ENCODE data around the gene CXorf58. TPM values are rescaled to one million over a fixed set of nuclear protein-coding genes. Genes with fewer than 3 reads are reported as not detected.
A peak's percentile ranks its signal among the peaks of the same experiment; 100 is the strongest.

CXorf58 gene
- total and polyA plus RNA-seq, 8 donors, result 0.07 to 0.40 (median 0.16) TPM; not detected in 1

DNA sequence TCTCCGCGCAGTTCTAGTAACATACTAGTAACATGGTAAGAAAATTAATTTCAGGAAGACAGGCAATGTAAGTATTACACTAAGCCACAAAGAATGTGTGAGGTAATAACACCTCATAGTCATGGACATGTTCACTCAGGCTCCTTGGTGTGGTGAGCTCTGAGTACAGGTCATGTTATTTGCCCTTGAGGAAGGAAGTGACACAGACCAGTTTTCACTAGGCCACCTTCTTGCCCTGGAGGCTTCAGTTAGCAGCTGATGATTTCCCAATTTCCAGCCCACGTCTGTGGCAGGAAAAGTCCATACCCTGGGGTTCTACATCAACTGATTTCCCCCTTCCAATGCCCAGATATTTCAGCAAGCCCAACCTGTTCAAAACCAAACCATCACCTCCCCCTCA is 6.7 kb upstream of the CXorf58 start:
- no peak overlapping the region for H3K4me3 ChIP-seq
- ATAC-seq (peak in 3 of 4 donors; percentile 20 to 51 (median 44)), FAIRE-seq (no peak), DNase-seq (no peak)
- intact Hi-C loops (cut with DNase I), result loop anchor here in 2 of 3 donors (5.0 to 10.0 kb wide), 2 partner anchors 119 to 126 kb away; partner anchors contain the start of gene SAT1 (in 1 of the 2)
- H3K9me3 ChIP-seq, result no peaks in the 10 kb centered on the region
- no peaks in the 10 kb centered on the region for H3K27me3 ChIP-seq
- 75 to 76% methylated on average over 3 of the region's 3 CpGs for WGBS, 2 donors
- H3K4me1 ChIP-seq, result peaks cover 0 to 4% (median 1%) of the 10 kb centered on the region in 3 donors
- peak overlapping the region in 2 of 4 donors; percentile 50 to 67 for H3K27ac ChIP-seq
- no peaks in the 10 kb centered on the region for H3K36me3 ChIP-seq
- no peak for TF ChIP-seq CTCF (IDR thresholded peaks at IDR 0.05)

- Histone ChIP-seq H3K4me3 (peak overlapping the region in 1 of 4 donors; percentile 11), H3K27ac (peak overlapping the region in 2 of 4 donors; percentile 50 to 67), H3K36me3 (no peaks in the 10 kb centered on the region), H3K9me3 (no peaks in the 10 kb centered on the region), H3K4me1 (peaks cover 0 to 6% (median 0%) of the 10 kb centered on the region in 3 donors), H3K27me3 (no peaks in the 10 kb centered on the region)
- TF ChIP-seq CTCF (IDR thresholded peaks at IDR 0.05), result peak in 1 of 4 donors; percentile 14
- WGBS, 2 donors, result 7 to 43% methylated on average over 1 of the region's 1 CpG
- peak; percentile 20 for FAIRE-seq
- peak in 3 of 6 donors; percentile 43 to 54 (median 44) for DNase-seq
- peak; percentile 83 to 93 (median 90) for ATAC-seq
- intact Hi-C loops (cut with DNase I), result loop anchor here in 2 of 3 donors (5.0 to 10.0 kb wide), 2 partner anchors 120 to 127 kb away; partner anchors contain the start of gene SAT1 (in 1 of the 2)
Measured at GRCh38 chrX:23901805-23902204, 6.0 kb upstream of the CXorf58 start.

DNA sequence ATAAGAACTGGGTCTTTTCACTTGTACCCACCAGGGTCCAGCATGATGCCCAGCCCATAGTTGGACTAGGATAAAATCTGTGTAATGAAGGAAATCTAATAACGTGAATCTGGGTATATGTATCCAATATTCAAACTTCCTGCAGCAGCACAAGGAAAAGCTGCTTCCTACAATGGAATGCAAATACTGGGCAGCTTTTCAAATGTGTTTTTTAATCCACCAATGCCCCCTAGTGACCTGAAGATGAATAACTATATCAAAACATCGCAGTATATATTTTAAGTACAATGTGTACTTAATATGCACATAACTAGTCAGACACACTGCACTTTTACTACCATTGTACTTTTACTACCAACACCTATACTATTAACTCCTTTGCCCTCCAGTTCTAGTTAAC is 5.4 kb upstream of the CXorf58 start:
- Histone ChIP-seq H3K4me3 (peak overlapping the region in 1 of 4 donors; percentile 11), H3K36me3 (no peaks in the 10 kb centered on the region), H3K9me3 (no peaks in the 10 kb centered on the region), H3K27me3 (no peaks in the 10 kb centered on the region), H3K4me1 (peaks cover 0 to 6% (median 0%) of the 10 kb centered on the region in 3 donors), H3K27ac (peak overlapping the region in 2 of 4 donors; percentile 50 to 67)
- peak; percentile 9 to 35 (median 29) for TF ChIP-seq CTCF (IDR thresholded peaks at IDR 0.05)
- 0% methylated on average over 2 of the region's 2 CpGs for WGBS, 2 donors
- no peak for DNase-seq
- ATAC-seq, result peak; percentile 72 to 85 (median 82)
- peak; percentile 89 for FAIRE-seq
- intact Hi-C loops (cut with DNase I), result loop anchor here in 2 of 3 donors (5.0 to 10.0 kb wide), 2 partner anchors 120 to 128 kb away; partner anchors contain the start of gene SAT1 (in 1 of the 2)

DNA sequence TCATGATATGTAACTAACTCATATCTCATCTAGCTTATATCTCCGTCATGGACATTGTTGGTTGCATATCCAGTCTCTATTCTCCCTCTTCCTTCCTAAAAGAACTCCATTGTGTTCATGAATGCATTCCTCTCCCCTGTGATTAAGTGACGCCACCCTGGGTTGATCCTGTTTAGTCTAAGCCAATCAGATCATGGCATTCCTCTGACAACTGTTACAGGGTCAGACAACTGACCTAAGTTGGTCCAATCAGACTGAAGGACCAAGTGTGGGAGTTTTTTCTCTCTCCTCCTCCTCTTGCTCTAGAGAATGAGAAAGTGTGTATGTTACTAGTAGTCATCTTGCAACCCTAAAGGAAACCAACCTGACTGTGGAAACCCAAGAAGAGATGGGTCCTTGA is 3.7 kb upstream of the CXorf58 start:
- intact Hi-C loops (cut with DNase I), result loop anchor here in 2 of 3 donors (5.0 to 10.0 kb wide), 2 partner anchors 122 to 129 kb away; partner anchors contain the start of gene SAT1 (in 1 of the 2)
- FAIRE-seq, result no peak
- Histone ChIP-seq H3K4me3 (no peak overlapping the region), H3K4me1 (peaks cover 0 to 6% (median 0%) of the 10 kb centered on the region in 3 donors), H3K9me3 (no peaks in the 10 kb centered on the region), H3K27ac (no peak overlapping the region), H3K27me3 (no peaks in the 10 kb centered on the region), H3K36me3 (no peaks in the 10 kb centered on the region)
- TF ChIP-seq CTCF (IDR thresholded peaks at IDR 0.05), result no peak
- DNase-seq, result no peak
- ATAC-seq, result no peak
- 33 to 44% methylated on average over 2 of the region's 2 CpGs for WGBS, 2 donors

- Histone ChIP-seq H3K27me3 (no peaks in the 10 kb centered on the region), H3K27ac (peak overlapping the region; percentile 80 to 84 (median 82)), H3K4me3 (peak overlapping the region; percentile 16 to 53 (median 40)), H3K36me3 (no peaks in the 10 kb centered on the region), H3K9me3 (no peaks in the 10 kb centered on the region), H3K4me1 (peaks cover 0 to 6% (median 0%) of the 10 kb centered on the region in 3 donors)
- intact Hi-C loops (cut with DNase I), result loop anchor here in 1 of 3 donors (5.0 to 10.0 kb wide), 2 partner anchors 132 to 210 kb away; no protein-coding TSS in a partner anchor
- TF ChIP-seq CTCF (IDR thresholded peaks at IDR 0.05), result no peak
- ATAC-seq (peak in 3 of 4 donors; percentile 0 to 10 (median 8)), DNase-seq (peak in 1 of 6 donors; percentile 23), FAIRE-seq (no peak)
- WGBS, 2 donors, result 1 to 40% methylated on average over 12 of the region's 12 CpGs
Measured at GRCh38 chrX:23907111-23907497, 702 bp upstream of the CXorf58 start.

All from pancreas (tissue), 10 donors.